HG02571 (cell line): ENCODE results near the gene CNST.

Experiments
- ATAC-seq: cut with Tn5 transposase; IDR thresholded peaks from one replicate; pipeline ENCODE4 v1.9.1; 2021; ENCODE audit warnings: mild to moderate bottlenecking, moderate library complexity; ENCODE audit not compliant: unreplicated experiment

Gene CNST

GRCh38 chr1:246566128-246566812, at the start of gene CNST, which contains the start of gene TFB2M:
Gene CNST, plus strand, starts transcription at chr1:246566456. Its CDS starts 25,107 bp downstream, at chr1:246591563.
Gene TFB2M, minus strand, starts transcription at chr1:246566261. Its CDS starts 123 bp downstream, at chr1:246566138.
- ATAC-seq = peak; percentile 92

DNA sequence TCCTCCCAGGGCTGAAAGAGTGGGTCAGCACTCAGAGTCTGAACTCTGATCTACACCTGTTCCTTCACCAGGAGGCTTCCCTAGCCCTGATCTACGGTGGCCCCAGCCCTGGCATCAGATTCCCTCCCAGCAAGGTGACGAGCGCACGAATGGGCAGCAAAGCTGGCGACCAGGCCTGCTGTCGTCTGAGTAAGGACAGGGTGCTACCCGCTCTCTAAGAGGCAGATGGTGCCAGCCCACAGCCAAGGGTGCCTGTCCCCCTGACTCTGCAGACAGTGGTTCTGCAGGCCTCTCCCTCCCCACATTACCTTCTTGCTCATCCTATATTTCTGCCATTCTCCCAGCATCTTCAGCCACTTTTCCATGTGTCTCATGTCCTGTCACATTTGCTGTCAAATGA, 48.9 kb upstream of the CNST start:
- ATAC-seq = no peak

DNA sequence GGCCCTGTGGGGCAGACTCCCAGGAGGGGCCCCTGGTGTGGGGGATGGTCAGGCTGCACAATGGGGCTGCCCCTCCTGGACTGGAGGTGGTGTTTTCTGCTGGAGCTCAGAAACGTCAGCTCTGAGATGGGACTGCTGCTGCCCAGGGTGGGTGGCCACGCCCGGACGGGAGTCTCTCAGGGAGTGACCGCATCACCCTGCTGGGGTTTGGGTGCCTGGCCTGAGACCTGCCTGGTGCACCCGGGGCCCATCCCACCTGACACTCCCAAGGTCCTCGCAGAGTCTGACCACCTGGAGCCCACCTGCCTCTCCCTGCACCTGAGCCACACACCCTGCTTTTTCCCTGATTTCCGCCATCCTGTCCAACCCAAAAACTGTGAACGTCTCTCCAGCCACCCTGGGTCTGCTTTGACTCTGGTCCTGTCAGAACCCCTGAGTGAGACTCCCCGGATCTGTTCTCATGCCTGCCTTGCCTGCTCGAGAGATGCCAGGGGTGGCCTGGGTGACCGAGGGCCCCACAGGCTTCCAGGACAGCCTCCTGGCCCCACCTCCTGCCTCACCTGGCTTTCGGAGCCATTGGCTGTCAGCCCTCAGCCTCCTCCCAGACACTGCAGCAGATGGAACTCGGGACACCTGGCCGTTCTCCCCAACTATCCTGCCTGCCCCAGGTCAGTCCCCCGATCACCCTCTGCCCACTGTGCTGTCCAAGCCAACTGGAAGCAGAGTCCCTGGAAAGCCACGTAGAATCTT, 47.6 kb upstream of the CNST start:
- ATAC-seq = no peak

- no peak for ATAC-seq
Observed at GRCh38 chr1:246519514-246519913, 46.7 kb upstream of the CNST start.

- no peak for ATAC-seq
Observed at GRCh38 chr1:246526380-246526779, 39.9 kb upstream of the CNST start.

GRCh38 chr1:246526915-246527314, 39.3 kb upstream of the CNST start:
- no peak for ATAC-seq

DNA sequence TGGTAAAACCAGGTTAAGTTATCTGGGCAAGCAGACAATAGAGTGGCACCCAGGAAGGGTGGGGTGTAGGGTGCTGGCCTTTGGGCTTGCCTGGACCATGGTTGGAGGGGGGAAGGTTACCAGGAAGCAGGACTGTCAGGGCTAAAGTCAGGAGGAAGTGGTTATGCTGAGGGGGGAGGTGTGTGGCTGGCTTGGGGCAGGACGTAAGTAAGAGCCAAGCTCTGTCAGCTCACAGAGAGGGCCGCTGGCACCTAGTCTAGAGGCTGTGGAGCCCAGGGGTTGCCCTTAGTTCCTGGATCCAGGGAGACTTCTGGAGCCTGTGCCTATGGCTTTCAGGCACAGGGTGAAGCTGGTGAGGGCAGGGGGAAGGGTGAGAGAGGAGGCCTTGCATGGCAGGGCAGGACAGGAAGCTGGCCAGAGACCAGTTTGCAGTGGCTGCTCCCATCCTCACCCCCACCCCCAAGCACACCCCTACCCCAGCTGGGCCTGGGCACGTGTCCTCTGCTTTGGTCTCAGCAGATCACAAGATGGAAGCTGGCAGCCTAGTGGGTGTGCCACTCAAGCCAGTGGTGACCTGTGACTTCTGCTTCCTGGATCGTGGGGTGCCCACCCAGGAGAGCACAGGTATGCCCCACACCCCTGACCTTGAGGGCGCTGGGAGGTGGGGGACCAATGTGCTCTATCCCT, 38.7 kb upstream of the CNST start:
- no peak for ATAC-seq

- no peak for ATAC-seq
Observed at GRCh38 chr1:246528933-246529731, 37.1 kb upstream of the CNST start.

GRCh38 chr1:246530482-246530881, 35.8 kb upstream of the CNST start:
- no peak for ATAC-seq

DNA sequence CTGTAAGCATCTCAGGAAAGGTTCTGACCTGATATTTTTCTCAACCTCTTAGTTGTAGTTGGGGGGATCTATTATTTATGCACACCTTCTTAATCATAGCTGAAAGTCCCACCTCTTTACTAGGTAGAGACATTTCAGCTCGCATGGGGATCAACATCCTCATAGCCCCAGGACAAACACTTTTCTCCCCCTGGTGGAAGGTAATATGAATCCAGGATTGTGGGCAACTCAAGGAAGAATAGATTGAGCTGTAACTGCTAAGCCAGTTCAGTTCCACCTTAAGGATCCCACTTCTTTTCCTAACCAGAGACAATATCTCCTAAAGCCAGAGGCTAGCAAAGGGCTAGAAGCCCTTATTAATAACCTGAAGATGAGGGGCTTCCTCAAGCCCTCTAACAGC, 33.7 kb upstream of the CNST start:
- ATAC-seq = no peak

DNA sequence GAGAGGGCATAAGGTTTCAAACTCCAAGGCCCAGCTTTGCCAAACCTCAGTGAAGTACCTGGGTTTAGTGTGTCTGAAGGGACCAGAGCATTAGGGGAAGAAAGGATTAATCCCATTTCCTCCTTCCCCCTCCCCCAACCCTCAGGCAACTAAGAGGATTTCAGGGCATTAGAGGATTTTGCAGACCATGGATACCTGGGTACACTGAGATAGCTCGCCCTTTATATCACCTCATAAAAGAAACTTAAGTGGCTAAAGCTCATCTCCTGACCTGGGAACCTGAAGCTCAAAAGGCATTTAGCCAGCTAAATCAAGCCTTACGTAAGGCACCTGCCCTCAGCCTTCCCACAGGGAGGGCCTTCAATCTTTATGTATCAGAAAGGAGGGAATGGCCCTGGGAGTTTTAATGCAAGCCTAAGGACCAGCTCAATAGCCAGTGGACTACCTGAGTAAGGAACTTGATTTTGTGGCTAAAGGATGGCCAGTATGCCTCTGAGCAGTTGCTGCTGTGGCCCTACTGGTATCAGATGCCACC, 32.8 kb upstream of the CNST start:
- no peak for ATAC-seq

DNA sequence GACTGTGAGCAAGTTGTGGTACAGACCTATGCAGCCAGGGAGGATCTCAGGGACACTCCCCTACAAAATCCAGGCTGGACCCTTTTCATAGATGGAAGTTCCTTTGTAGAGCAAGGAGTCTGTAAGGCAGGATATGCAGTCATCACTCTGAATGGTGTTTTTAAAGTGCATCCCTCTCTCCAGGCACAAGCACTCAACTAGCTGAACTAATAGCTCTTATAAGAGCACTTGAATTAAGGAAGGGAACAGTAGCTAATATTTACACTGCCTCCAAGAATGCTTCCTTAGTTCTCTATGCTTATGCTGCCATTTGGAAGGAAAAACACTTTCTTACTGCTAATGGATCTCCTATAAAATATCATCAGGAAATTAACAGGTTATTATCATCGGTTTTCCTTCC, 32.1 kb upstream of the CNST start:
- no peak for ATAC-seq

- ATAC-seq = no peak
Observed at GRCh38 chr1:246537441-246537840, 28.8 kb upstream of the CNST start.

- no peak for ATAC-seq
Observed at GRCh38 chr1:246537887-246538286, 28.4 kb upstream of the CNST start.

GRCh38 chr1:246540738-246541491, 25.3 kb upstream of the CNST start:
- no peak for ATAC-seq

- no peak for ATAC-seq
Observed at GRCh38 chr1:246544001-246544400, 22.3 kb upstream of the CNST start.

DNA sequence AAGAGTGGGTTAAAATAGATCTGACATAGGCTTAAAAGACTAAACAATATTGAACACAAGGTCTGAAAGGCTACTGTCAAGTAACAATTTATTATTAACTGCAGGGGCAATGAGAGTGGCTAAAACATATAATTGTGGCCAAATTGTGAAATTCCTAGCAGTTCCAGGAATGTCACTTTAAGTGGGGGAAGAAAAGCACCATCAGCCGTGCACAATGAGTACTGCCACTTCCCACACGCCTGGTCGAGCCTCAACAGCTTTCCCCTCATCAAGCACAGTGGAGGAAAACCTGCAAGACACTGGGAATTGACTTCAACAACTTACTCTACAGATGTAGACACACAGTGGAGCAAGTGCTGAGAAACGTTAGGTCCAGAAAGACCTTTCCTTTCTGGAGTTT, 16.6 kb upstream of the CNST start:
- ATAC-seq = no peak

GRCh38 chr1:246550402-246550801, 15.9 kb upstream of the CNST start:
- ATAC-seq = no peak

DNA sequence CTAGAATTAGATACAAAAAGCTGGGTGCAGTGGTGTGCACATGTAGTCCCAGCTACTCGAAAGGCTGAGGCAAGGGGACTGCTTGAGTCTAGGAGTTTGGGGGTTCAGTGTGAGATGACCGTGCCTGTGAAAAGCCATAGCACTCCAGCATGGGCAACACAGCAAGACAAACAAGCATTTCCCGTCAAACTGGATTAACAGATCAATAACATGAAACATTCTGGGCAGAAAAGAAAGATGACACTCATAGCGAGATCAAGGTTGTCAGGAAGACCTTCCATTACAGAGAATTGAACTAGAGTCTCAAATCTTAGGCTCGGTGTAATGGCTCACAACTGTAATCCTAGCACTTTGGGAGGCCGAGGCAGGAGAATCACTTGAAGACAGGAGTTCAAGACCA, 14.1 kb upstream of the CNST start:
- no peak for ATAC-seq

DNA sequence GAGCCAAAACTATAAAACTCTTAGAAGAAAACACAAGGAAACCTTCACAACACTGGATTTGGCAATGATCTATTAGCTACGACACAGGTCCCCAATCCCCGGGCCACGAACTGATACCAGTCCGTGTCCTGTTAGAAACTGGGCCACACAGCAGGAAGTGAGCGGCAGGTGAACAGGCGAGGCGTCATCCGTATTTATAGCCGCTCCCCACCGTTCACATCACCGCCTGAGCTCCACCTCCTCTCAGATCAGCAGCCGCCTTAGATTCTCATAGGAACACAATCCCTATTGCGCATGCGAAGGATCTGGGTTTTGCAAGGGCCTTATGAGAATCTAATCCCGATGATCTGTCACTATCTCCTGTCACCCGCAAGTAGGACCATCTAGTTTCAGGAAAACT, 12.1 kb upstream of the CNST start:
- no peak for ATAC-seq
